GM19239 (cell line): ENCODE measurements around the gene DSN1.

Experiments used
- DNase-seq: peaks from one replicate; pipeline ENCODE4 v3.0.0; 2011; ENCODE audit warnings: low spot score; ENCODE audit not compliant: insufficient read length
- FAIRE-seq: peaks from 2 replicates; lab custom pipeline; 2011; peaks lifted over from hg19 to GRCh38; lab: Jason Lieb, UNC

Gene DSN1

GRCh38 chr20:36761125-36761524 is 12.4 kb downstream of the DSN1 start:
- no peak for DNase-seq
- FAIRE-seq = no peak

GRCh38 chr20:36760647-36761046 is 12.9 kb downstream of the DSN1 start:
- FAIRE-seq (no peak), DNase-seq (no peak)

GRCh38 chr20:36758276-36758675 is 15.3 kb downstream of the DSN1 start:
- DNase-seq = no peak
- FAIRE-seq = peak; percentile 64

GRCh38 chr20:36756496-36756895 is 17.1 kb downstream of the DSN1 start:
- FAIRE-seq (no peak), DNase-seq (no peak)

- DNase-seq = no peak
- peak; percentile 74 for FAIRE-seq
Observed at GRCh38 chr20:36754656-36755222, 18.8 kb downstream of the DSN1 start.

- no peak for FAIRE-seq
- DNase-seq = no peak
Observed at GRCh38 chr20:36752582-36752981, 21.0 kb downstream of the DSN1 start.

- peak; percentile 80 for FAIRE-seq
- peak; percentile 98 for DNase-seq
Observed at GRCh38 chr20:36745927-36746659, 27.5 kb downstream of the DSN1 start, which contains the start of gene NDRG3. Gene NDRG3, minus strand, starts transcription at chr20:36746090. Its CDS starts 24,355 bp downstream, at chr20:36721735.

GRCh38 chr20:36745234-36745926 is 28.2 kb downstream of the DSN1 start:
- no peak for FAIRE-seq
- no peak for DNase-seq

GRCh38 chr20:36744764-36745191 is 28.8 kb downstream of the DSN1 start:
- DNase-seq = no peak
- no peak for FAIRE-seq

GRCh38 chr20:36744243-36744642 is 29.3 kb downstream of the DSN1 start:
- DNase-seq (no peak), FAIRE-seq (no peak)

GRCh38 chr20:36742558-36742957 is 31.0 kb downstream of the DSN1 start:
- FAIRE-seq (no peak), DNase-seq (no peak)

- FAIRE-seq = no peak
- no peak for DNase-seq
Observed at GRCh38 chr20:36741072-36741471, 32.5 kb downstream of the DSN1 start.

- no peak for DNase-seq
- no peak for FAIRE-seq
Observed at GRCh38 chr20:36737183-36737499, 36.4 kb downstream of the DSN1 start.

- DNase-seq = no peak
- FAIRE-seq = no peak
Observed at GRCh38 chr20:36736451-36737182, 36.9 kb downstream of the DSN1 start.

- DNase-seq (no peak), FAIRE-seq (no peak)
Observed at GRCh38 chr20:36732456-36732855, 41.1 kb downstream of the DSN1 start.

- DNase-seq (no peak), FAIRE-seq (no peak)
Observed at GRCh38 chr20:36728986-36729385, 44.6 kb downstream of the DSN1 start.

GRCh38 chr20:36726168-36726567 is 47.4 kb downstream of the DSN1 start:
- no peak for DNase-seq

GRCh38 chr20:36720510-36720909 is 53.1 kb downstream of the DSN1 start:
- no peak for DNase-seq
- FAIRE-seq = no peak

More at GRCh38 chr20:36726168-36726567, 47.4 kb downstream of the DSN1 start:
- no peak for FAIRE-seq

- no peak for FAIRE-seq
Observed at GRCh38 chr20:36717657-36718056, 55.9 kb downstream of the DSN1 start.

GRCh38 chr20:36717021-36717420 is 56.5 kb downstream of the DSN1 start:
- no peak for DNase-seq
- no peak for FAIRE-seq

More at GRCh38 chr20:36717657-36718056, 55.9 kb downstream of the DSN1 start:
- no peak for DNase-seq

- FAIRE-seq (no peak), DNase-seq (no peak)
Observed at GRCh38 chr20:36712775-36713174, 60.8 kb downstream of the DSN1 start.
